HG03025 (cell line): ENCODE data around the gene FRAS1.
"Not testable (repeated sequence)": the region's sequence is repeated elsewhere in the genome, so short reads cannot be mapped to it uniquely, and the experiment has no call there.

Source experiments
- ATAC-seq: cut with Tn5 transposase; IDR thresholded peaks from one replicate; pipeline ENCODE4 v1.9.1; 2021; ENCODE audit warnings: mild to moderate bottlenecking, moderate library complexity; ENCODE audit not compliant: unreplicated experiment, low FRiP score

Gene FRAS1

DNA sequence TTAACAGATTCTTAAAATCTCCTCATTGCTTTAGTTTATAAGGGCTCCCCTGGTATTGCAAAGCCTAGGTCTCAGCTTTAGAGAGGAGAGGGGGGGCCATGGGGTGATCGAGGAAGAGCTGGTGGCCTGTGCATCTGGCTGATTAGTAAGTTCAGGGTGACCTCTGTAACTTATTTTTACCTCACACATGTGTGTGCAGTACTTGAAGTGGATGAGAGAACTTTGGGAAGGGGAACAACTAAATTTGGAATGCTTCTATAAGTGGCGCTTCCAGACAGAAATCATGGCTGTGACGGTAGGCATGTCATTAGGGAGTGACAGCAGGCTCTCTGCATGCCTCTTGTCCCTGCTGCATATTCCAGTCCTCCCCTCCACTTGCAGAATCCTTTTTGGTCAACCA is 41.9 kb downstream of the FRAS1 start:
- no peak for ATAC-seq

DNA sequence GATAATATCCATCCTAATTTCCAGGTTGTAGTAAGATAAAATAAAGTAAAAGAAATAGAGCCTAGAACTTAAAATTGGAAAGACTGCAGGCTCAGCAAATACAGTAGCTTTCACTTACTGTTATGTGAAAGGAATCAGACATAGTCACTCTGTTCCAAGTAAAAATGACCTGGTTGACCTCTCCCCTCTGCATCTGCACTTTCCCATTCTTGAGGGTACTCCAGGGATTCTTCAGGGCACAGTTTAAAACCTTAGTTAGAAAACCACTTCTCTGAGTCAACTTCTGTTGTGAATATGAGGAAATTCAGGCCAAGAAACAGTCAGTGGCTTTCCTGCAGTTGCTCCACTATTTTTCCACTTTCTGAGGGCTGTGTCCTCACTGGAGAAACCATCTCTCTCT is 42.9 kb downstream of the FRAS1 start:
- no peak for ATAC-seq

DNA sequence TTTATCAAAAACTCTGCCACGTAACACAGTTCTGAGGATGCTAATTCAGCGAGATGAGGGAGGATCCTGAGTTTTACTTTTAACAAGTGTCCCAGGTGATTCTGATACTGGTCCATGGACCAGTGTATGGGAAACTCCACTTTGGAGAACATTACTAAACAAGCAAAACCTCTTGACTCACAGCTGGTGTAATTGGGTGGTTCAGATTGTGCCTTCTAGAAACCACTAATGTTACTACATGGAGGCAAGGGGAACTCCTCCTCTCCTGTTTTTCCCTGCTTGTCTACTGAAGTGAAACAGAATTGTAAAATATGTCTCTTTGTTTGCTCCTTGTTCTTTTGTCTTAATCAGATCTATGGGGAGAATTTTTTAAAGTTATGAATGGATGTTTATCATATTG is 62.6 kb downstream of the FRAS1 start:
- ATAC-seq = no peak

DNA sequence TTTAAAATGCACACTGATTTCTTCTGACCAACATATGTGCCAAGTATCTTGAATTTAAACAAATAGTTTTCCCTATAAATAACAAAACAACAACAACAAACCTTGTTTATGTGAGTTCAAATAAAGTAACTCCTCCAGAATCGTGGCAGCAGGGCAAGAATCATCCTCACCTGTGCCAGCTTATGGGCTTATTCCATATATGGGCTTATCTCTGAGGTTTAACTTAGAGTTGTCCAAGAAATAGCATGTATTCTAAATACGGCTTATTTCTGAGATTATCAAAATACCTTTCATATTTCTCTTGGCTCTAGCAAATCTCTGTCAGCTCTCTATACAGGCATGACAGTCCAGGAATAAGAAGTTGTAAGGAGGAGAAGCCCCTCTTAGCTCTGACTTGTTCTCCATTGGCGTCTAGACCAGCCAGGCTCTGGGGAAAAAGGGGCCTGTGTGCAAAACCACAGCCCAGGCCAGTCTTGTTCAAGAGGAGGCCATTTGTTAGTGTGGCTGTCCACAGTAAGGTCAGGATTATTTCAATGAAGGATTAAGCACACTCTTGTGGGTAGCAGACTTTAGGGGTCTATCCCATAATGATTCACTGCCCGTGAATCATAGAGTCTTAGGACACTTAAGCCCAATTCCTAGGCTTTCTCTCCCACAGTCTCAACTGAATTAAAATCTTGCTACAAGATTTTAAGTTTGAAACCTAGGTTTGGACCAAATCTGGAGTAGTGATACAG is 63.2 kb downstream of the FRAS1 start:
- ATAC-seq = no peak

DNA sequence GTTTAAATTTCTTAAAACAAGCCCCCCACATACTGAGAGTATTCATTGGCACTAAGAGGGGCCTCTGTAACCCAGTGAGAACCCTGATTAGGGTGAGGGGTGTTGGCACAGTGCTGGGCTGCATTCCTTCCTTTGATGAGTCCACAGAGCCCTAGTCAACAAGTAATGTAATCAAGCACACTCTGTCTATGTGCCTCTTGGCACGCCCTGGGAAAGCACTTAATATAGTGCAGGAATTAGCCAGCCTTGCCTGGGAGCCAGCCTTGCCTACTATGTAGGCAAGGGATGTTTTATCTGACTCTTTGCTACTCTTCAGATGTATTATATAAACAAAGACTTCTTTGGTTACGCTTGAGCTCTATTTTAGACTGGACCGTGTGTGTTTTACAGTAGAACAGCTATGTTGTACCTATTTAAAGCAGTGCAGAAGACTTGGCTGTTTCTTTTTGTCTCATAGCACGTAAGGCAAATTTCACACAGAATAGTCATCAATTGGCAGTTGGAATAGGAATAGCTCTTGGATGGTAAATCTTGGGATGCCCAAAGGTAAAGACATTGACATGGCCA is 64.3 kb downstream of the FRAS1 start:
- no peak for ATAC-seq

DNA sequence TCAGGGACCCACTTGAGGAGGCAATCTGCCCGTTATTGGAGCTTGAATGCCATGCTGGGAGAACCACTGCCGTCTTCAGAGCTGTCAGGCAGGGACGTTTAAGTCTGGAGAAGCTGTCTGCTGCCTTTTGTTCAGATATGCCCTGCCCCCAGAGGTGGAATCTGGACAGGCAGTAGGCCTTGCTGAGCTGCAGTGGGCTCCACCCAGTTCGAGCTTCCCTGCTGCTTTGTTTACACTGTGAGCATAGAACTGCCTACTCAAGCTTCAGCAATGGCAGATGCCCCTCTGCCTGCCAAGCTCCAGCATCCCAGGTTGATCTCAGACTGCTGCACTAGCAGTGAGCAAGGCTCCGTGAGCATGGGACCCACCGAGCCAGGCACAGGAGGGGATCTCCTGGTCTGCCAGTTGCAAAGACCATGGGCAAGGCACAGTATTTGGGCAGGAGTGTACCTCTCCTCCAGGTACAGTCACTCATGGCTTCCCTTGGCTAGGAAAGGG is 68.8 kb downstream of the FRAS1 start:
- not testable (repeated sequence) for ATAC-seq

DNA sequence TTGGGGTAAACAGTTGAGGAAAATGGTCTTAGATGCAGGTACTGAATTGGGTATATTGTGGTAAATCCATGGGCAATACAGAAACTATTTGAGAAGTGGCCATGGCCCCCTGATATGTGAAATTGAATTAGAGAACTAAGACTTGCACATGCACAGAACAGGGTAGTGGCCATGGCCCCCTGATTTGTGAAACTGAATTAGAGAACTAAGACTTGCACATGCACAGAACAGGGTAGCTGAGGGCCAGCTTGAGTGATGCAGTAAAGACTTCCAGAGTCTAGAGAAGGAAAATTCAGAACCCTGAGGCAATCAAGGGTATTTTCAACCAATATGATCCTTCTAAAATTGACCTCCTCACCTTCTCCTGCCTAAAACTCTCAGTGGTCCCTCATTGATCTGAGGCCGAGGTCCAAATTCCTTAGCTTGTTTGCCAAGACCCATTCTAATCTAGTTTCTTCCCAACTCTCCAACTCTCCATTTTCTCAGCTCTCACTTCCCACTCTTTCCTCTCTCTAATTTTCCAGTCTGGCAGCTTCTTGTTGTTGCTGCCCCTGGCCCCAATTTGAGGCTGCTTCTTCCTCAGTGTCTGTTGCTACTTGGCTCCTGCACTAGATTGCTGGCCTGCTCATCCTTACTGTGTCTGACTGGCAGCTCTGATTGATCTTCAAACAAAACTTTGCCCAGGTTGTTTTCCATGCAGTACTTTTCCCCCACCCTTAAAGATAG is 72.4 kb downstream of the FRAS1 start:
- ATAC-seq = no peak

DNA sequence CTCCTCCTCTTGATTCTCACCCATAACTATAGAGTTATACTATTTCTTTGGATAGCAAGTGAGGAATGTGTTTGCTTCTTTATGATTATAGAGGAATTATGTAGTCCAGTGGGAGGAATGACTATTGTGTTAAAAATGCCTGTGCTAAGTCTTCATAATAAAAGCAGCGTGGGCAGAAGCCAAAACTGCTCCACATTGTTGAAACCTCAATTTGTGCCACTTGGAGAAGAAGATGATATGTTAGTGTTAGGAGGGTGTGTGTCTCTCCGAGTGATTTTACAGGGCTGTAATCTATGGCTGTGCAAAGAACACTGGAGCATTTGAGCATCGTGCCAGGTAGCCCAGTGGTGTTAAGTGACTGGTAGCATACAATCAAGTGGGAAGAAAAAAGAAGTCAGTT is 74.3 kb downstream of the FRAS1 start:
- no peak for ATAC-seq

DNA sequence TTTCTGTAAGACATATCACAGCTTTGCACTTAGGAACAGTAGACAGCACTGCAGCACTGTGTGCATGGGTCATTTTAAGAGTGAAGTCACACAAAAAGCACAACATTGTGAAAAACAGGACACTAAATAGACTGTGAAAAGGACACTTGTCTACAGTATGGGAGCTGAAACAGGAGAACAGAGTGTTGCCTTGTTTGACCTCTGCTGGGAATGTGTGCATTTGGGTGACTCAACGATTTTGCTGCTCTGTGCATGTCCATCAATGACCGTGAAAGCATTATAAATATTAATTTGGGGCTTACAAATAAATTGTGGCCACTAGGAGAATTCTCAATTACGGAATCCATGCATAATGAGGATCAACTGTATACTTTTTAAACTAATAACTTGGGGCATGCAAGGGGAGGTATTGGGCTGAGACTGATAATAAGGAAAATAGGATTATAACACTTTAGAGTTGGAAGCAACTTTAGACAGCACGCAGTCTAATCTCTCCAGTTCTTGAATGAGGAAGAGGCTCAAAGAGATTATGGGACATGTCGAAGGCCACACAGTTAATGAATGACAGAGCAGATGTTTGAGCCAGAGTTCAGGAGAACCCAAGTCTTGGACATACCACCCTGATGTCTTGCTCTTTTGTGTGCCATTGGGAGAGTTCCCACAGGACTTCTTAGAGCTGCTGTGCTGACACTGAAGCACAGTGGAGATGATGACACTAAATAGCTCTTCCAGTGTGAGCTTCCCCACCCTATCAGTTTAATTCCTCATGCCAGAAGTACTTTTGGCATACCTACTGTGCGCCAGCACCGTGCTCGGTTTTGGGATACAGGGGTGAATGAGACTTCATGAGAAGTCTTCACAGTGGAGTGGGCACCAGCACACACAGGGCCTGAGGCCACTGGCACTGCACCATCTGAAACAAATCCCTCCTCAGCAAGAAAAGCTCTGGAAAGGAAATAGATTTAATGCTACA is 79.3 kb downstream of the FRAS1 start:
- ATAC-seq = no peak

DNA sequence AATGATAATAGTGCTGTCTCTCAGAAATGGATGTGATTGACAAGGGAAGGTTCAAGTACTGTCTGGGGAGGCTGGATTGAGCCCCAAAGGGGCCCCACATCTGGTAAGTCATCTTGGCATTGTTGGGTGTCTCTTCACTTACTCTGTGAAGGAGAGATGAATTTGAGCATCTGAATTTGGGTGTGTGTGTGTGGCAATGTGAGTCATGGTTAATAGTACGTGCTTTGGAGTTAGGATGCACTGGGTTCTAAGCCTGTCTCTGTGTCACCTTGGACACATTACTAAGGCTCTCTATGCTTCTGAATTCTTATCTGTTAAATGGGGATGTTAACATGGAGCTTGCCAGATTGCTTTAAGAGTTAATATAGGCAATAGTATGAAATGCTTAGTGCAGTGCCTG is 80.4 kb downstream of the FRAS1 start:
- no peak for ATAC-seq

DNA sequence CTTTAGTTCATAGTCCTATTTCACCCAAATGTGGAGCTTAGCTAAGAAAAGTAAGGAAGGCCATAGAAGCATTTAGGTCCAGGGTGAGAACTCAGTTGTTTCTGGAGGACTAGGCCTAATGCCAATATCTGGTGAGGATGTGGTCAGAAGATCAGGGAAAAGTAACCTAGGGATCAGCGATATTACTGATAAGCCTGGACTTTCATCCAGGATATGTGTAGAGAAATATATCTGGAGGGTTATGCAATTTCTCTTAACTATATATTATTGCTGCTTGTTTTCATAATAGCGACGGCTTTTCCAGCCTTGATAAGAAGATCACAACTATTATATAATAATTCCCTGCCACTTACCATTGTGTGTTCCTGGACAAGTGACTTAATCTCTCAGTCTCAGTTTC is 81.1 kb downstream of the FRAS1 start:
- no peak for ATAC-seq

DNA sequence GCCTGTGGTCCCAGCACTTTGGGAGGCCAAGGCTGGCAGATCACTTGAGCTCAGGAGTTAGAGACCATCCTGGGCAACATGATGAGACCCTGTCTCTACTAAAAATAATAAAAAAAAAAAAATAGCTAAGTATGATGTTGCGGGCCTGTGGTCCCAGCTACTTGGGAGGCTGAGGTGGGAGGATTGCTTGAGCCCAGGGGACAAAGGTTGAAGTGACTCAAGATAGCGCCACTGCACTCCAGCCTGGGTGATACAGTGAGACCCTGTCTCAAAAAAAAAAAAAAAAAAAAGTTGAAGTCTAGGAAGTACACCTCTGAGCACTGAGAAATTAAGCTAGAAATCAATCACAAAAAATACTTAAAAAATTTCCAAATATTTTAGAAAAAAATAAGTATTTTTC is 86.5 kb downstream of the FRAS1 start:
- ATAC-seq = no peak

DNA sequence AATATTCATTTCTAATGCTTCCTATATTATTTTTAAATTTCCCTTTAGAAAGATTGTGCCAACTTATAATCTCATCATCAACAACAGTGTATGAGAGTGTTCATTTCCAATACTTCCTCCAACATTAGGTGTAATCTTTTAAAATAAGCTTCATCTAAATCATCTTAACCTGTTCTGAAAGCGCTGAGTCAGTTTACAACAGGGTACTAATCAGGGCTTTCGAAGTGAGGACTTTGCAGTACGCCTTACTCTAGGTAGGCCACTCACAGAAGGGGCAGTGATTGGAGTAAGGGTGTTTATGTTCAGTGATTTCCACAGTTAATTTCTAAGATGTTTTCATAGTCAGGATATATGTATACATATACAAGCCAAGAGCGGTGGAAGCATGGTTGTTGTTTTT is 87.9 kb downstream of the FRAS1 start:
- no peak for ATAC-seq

DNA sequence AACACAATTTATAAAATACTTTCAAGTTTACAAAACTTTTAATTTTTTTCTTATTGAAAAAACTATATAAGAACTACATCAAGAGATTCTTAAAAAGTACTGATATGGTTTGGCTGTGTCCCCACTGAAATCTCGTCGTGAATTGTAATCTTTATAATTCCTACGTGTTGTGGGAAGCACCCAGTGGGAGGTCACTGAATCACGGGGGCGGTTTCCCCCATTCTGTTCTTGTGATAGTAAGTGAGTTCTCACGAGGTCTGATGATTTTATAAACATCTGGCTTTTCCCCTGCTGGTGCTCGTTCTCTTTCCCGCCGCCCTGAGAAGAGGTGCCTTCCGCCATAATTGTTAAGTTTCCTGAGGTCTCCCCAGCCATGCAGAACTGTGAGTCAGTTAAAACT is 88.5 kb downstream of the FRAS1 start:
- ATAC-seq = no peak

DNA sequence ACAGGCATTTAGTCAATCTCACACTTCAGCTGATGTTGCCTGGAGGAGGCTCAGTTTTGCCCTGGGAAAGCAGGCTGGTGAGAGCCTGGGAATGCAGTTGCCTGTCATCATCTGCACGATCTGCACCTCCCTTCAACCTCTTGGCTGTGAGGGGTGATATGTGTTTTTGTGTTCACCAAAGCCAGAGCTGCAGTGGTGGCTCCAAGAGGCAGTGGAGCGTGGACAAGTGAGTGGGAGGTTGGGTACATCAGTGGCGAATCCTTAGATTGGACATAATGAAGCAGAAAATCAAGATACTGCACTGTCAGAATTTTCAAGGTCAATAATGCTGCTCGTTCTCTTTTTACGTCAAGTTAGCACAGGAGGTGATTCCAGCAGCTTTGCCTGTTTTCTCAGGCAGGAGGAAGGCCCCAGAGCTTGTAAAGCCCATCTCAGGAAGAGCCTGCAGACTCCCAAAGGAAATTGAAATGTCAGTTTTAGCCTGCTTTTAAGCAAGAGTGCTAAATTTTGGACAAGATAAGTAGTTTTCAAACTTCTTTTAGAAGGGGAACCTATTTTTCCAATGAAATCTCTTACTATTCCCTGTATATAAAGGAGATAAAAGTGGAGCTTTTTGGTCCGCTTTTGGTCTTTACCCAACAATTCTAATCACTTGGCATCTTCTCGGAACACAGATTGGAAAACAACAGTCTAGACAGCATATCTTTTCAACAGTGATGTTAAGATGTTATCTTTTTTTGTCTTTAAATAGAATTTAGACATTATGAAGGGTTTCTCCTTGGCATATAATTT is 92.8 kb downstream of the FRAS1 start:
- ATAC-seq = no peak

DNA sequence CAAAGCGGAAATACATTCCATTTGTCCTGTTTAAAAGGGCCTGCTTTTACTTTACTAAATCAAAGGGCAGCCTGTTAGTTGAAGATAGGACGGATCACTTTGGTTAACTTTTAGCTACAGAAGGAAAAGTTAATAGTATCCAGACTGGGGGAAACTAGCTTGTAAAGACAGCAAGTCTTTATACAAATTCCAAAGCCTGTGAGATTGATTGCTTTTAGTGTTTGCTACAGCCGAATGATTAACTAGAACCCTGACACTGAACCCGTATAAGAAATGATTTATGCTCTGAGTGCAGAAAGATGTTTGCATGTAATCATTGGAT is 93.4 kb downstream of the FRAS1 start:
- ATAC-seq = no peak

DNA sequence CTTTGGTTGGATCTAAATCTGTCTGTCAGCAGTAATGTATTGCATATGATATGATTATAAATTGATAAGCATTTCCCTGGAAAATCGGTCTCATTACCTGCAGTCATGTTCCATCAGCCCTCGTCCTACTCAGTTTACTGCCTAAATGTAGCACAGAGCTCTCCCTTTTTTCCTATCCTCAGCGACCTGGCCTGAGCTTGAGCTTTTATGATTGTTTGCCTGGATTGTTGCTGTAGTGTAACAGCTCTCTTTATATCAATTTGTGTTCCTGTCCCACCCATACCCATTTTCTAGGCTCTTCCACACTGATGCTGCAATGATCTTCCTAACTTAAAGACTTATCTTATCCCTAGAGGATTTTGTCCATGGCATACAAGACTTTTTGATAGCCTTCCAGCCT is 95.7 kb downstream of the FRAS1 start:
- no peak for ATAC-seq

DNA sequence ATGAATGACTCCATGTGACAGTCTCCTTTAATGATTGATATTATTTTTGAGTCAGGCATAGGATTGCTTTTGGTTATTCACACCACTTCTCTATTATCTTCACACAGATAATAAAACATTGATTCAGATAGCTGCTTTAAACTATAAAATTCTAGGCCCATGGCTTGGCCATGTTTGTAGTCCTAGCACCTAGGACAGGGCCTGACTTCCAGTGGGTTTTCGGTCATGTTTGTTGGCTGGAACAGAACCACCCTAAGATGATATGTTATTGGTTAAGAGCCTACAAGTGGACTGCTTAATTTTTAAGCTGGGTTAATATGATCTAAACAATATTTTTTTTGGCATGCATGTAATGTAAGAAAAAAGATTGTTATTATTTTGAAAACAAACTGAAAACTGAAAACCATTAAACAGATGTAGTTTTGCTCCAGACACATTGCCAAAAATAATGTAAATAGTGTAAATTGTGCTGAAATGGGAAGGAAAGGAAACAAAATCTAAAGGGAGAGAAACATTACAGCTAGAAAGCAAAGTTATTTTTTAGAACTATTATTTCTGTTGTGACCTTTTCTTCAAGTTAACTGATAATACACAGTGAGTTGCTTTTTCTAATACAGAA is 98.0 kb downstream of the FRAS1 start:
- no peak for ATAC-seq

DNA sequence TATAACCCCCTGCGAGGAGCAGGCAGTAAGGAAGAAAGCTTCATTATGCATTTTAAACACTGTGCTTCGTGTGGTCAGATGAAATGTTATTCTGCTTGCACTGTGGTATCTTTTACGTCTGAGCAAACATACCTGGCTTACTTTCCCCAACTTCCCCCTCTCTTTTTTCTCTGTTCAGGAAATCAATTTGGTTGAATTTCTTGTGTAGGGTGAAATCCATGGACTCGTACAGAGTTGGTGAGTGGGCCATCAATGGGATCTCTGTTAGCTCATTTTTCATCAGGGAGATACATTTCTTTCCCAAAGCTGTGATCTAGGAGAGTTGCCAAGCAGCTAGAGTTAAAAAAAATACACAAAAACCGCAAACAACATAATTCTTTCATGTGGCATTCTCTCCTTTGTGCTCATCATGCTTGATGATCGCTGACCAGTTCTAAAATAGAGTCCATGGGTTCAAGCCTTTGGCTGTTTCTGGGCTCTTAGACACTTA is 98.5 kb downstream of the FRAS1 start:
- ATAC-seq = no peak
